ENCODE results near the gene CACNG6.
"Not testable (repeated sequence)": the region's sequence is repeated elsewhere in the genome, so short reads cannot be mapped to it uniquely, and the experiment has no call there.

GRCh38 chr19:54036542-54036941, 45.1 kb downstream of the CACNG6 start:
- not testable (repeated sequence) for TF ChIP-seq CTCF, POLR2AphosphoS5, POLR2A (IDR thresholded peaks at IDR 0.05)

Measured in breast epithelium (tissue), 3 donors.